Uterus (tissue), 4 donors: ENCODE results near the gene TAGLN2. TPM values are rescaled to one million over a fixed set of nuclear protein-coding genes. Genes with fewer than 3 reads are reported as not detected.
A peak's percentile ranks its signal among the peaks of the same experiment; 100 is the strongest.

Experiments
- DNase-seq, 2 donors: peaks; one replicate each; pipeline ENCODE4 v3.0.0-alpha.2; 2019 to 2020
- H3K27ac ChIP-seq, 2 donors: fragments of 200-600 bp; sonication (generic); 1 replicate in 1 of 2; 2 replicates in 1 of 2; pipeline ENCODE4 v1.5.1; 2016 to 2018
- H3K27me3 ChIP-seq, 2 donors: fragments of 200-600 bp; sonication (generic); one replicate each; pipeline ENCODE4 v1.5.1; 2018 to 2019; ENCODE audit warnings: control low read depth in 1 of 2
- H3K36me3 ChIP-seq, 2 donors: fragments of 200-600 bp; sonication (generic); one replicate each; pipeline ENCODE4 v1.5.1; 2019; ENCODE audit warnings: control low read depth in 1 of 2
- H3K4me1 ChIP-seq, 2 donors: fragments of 200-600 bp; sonication (generic); one replicate each; pipeline ENCODE4 v1.5.1; 2018 to 2019; ENCODE audit warnings: control low read depth in 1 of 2
- H3K4me3 ChIP-seq, 2 donors: fragments of 200-600 bp; sonication (generic); 1 replicate in 1 of 2; 2 replicates in 1 of 2; pipeline ENCODE4 v1.5.1; 2018 to 2019; ENCODE audit warnings: mild to moderate bottlenecking in 1 of 2
- H3K9me3 ChIP-seq, 2 donors: fragments of 200-600 bp; sonication (generic); one replicate each; pipeline ENCODE4 v1.5.1; 2019; ENCODE audit warnings: control low read depth in 1 of 2
- CTCF ChIP-seq, 4 experiments: fragments of 200-600 bp in 2 of 4; fragments of 450-650 bp in 2 of 4; sonication (generic) in 2 of 4; IDR thresholded peaks; one replicate each; pipeline ENCODE4 v1.5.1; 2016 to 2019; ENCODE audit warnings: antibody characterized with exemption in 4 of 4, mild to moderate bottlenecking in 2 of 4, moderate library complexity in 1 of 4
- POLR2A ChIP-seq, 2 donors: fragments of 450-650 bp; IDR thresholded peaks; one replicate each; pipeline ENCODE4 v1.6.1; 2016; ENCODE audit warnings: antibody characterized with exemption in 2 of 2, mild to moderate bottlenecking in 1 of 2, moderate library complexity in 1 of 2
- intact Hi-C: fragments of 100-400 bp; cut with DNase I; formaldehyde crosslinking; loops from one replicate; pipeline ENCODE4 v1.15.1; 2023; ENCODE audit warnings: low total_unique reads
- microRNA-seq: library from miRNA; unstranded; fragments of <30 nt; microRNA quantifications from one replicate; pipeline ENCODE4, GENCODE V29; 2016; ENCODE audit warnings: borderline microRNAs expressed, borderline replicate concordance
- small RNA-seq: library from RNA; depleted of rRNA; stranded (forward); fragments of <200 nt; gene quantifications from one replicate; pipeline ENCODE3, GENCODE V24; 2016
- total RNA-seq, 4 donors: library from RNA; depleted of rRNA in 3 of 4; stranded (reverse); fragments of >200 nt in 3 of 4; gene quantifications; one replicate each; pipeline versions ENCODE4 v1.1.0 to v1.2.4, GENCODE V29; 2014 to 2023
- donor health status: DM: yes; HTN: yes; CAD: no.

TAGLN2 gene
- total RNA-seq, 4 donors from 2014 or later: 113 to 246 (median 197) TPM

- Histone ChIP-seq H3K27me3 (no peaks in the 10 kb centered on the region), H3K4me1 (peaks cover 0 to 7% of the 10 kb centered on the region in 2 donors), H3K27ac (peak overlapping the region in 1 of 2 donors; percentile 67), H3K4me3 (no peak overlapping the region), H3K9me3 (no peaks in the 10 kb centered on the region), H3K36me3 (no peaks in the 10 kb centered on the region)
- intact Hi-C loops: no loop called here
- no peak for TF ChIP-seq POLR2A (IDR thresholded peaks at IDR 0.05)
- TF ChIP-seq CTCF (IDR thresholded peaks at IDR 0.05): no peak
- DNase-seq: no peak
Measured at GRCh38 chr1:159869607-159870006, 55.7 kb downstream of the TAGLN2 start.

DNA sequence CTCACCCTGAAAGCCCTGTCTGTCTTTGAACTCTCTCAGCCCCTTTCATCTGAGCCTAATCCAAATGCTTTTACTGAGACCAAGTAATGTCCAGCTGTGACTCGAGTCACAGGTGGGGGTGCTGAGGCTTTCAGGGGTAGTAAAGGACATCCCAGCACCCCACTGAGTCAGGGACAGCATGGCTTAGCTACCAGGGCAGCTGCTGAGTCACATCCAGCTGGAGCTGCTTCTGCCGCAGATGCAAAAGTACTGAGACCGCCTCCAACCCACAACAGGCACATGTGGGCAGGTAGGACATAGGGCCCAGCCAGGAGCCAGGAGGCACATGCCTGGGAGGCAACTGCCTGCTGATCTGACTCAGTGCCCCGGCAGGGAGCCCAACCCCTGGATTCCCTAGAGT lies 56.1 kb downstream of the TAGLN2 start:
- TF ChIP-seq POLR2A (IDR thresholded peaks at IDR 0.05) (no peak), CTCF (IDR thresholded peaks at IDR 0.05) (no peak)
- no peaks in the 10 kb centered on the region for H3K27me3 ChIP-seq
- H3K9me3 ChIP-seq: no peaks in the 10 kb centered on the region
- no peak for DNase-seq
- intact Hi-C loops: no loop called here
- H3K4me3 ChIP-seq: no peak overlapping the region
- no peaks in the 10 kb centered on the region for H3K36me3 ChIP-seq
- peaks cover 0 to 7% of the 10 kb centered on the region in 2 donors for H3K4me1 ChIP-seq
- peak overlapping the region in 1 of 2 donors; percentile 67 for H3K27ac ChIP-seq

DNA sequence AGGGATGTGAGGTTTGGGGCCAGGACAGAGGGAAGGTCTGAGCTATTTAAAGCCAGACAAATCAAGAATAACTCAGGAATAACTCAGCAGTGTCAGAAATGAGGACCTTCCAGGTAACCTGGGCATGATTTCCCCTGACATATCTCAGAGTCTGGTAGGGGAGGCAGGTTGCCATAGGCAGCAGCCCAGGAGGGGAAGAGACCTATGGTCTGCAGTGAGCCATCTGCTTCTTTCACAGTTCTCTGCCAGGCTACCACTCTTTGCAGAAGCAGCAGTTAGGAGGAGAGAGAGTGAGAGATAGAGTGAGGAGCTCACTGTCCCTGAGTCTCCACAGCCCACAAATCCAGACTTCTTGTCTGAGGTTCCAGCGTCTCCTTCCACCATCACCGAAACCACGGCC lies 56.5 kb downstream of the TAGLN2 start:
- no peak overlapping the region for H3K4me3 ChIP-seq
- H3K9me3 ChIP-seq: no peaks in the 10 kb centered on the region
- no peaks in the 10 kb centered on the region for H3K27me3 ChIP-seq
- no peak for DNase-seq
- peaks cover 0 to 7% of the 10 kb centered on the region in 2 donors for H3K4me1 ChIP-seq
- TF ChIP-seq POLR2A (IDR thresholded peaks at IDR 0.05) (no peak), CTCF (IDR thresholded peaks at IDR 0.05) (no peak)
- H3K36me3 ChIP-seq: no peaks in the 10 kb centered on the region
- intact Hi-C loops: no loop called here
- peak overlapping the region in 1 of 2 donors; percentile 67 for H3K27ac ChIP-seq

Small RNA genes within 50 kb of the gene (microRNA-seq; reads per million reads assigned to microRNA genes)
- gene MIR4259: not detected

Small RNA genes within 50 kb of the gene (small RNA-seq; reads per million reads assigned to genes)
- not detected for gene MIR4259

Other genes starting within 250 kb of the TAGLN2 start
- gene CRP, start 210.9 kb downstream of the TAGLN2 start, total RNA-seq: 1 to 10 TPM in 2 of 4 donors, not detected in 2; 1.4 to 2.1 TPM
- gene DUSP23, start 144.5 kb downstream of the TAGLN2 start, total RNA-seq: 100 to 1,000 TPM in 1 of 4 donors, 10 to 100 TPM in 3; 15.6 to 121 (median 50.8) TPM
- 1 to 10 TPM in 1 of 4 donors, under 1 TPM in 1, not detected in 2; 0.21 to 1.1 TPM for gene FCRL6, start 123.1 kb downstream of the TAGLN2 start, total RNA-seq
- 1 to 10 TPM in 2 of 4 donors, under 1 TPM in 1, not detected in 1; 0.28 to 3.2 (median 1.1) TPM for gene SLAMF8, start 98.6 kb downstream of the TAGLN2 start, total RNA-seq
- under 1 TPM in 1 of 4 donors, not detected in 3; 0.37 TPM for gene VSIG8, start 62.9 kb downstream of the TAGLN2 start, total RNA-seq
- 1 to 10 TPM in 2 of 4 donors, under 1 TPM in 1, not detected in 1; 0.97 to 3.6 (median 1.8) TPM for gene CFAP45, start 25.3 kb downstream of the TAGLN2 start, total RNA-seq
- 1 to 10 TPM in 2 of 4 donors, under 1 TPM in 1, not detected in 1; 0.29 to 6.2 (median 1.2) TPM for gene IGSF9, start 20.1 kb upstream of the TAGLN2 start, total RNA-seq
- gene SLAMF9, start 28.7 kb upstream of the TAGLN2 start, total RNA-seq: not detected
- gene PIGM, start 106.5 kb upstream of the TAGLN2 start, total RNA-seq: 1 to 10 TPM; 1.8 to 9.4 (median 7.5) TPM
- under 1 TPM in 1 of 4 donors, not detected in 3; 0.58 TPM for gene KCNJ10, start 144.7 kb upstream of the TAGLN2 start, total RNA-seq
- under 1 TPM in 1 of 4 donors, not detected in 3; 0.28 TPM for gene KCNJ9, start 156.0 kb upstream of the TAGLN2 start, total RNA-seq
- gene IGSF8, start 173.1 kb upstream of the TAGLN2 start, total RNA-seq: 10 to 100 TPM in 3 of 4 donors, 1 to 10 TPM in 1; 5.4 to 41.4 (median 26.9) TPM
- 10 to 100 TPM in 3 of 4 donors, 1 to 10 TPM in 1; 1.2 to 36.8 (median 13.4) TPM for gene ATP1A2, start 190.3 kb upstream of the TAGLN2 start, total RNA-seq
- 1 to 10 TPM in 1 of 4 donors, not detected in 3; 1.5 TPM for gene ATP1A4, start 226.1 kb upstream of the TAGLN2 start, total RNA-seq